Measurements from ENCODE around the gene COL11A2.

- TF ChIP-seq REST (IDR thresholded peaks at IDR 0.05; ENCODE audit: unreplicated experiment) (no peak), CTCF (conservative IDR thresholded peaks at IDR 0.05; ENCODE audit: low read depth in 2 of 2) (no peak)
Measured at GRCh38 chr6:33198853-33199436, 6.7 kb upstream of the COL11A2 start.

Measured in GM23338 (cell line).